D721Med (cell line): ENCODE data around the gene TRPT1.

Experiments used
- DNase-seq: peaks from one replicate; pipeline ENCODE4 v3.0.0; 2011; ENCODE audit warnings: low spot score; ENCODE audit not compliant: insufficient read length
- FAIRE-seq: peaks from 2 replicates; lab custom pipeline; 2011; peaks lifted over from hg19 to GRCh38; lab: Jason Lieb, UNC
- TF ChIP-seq, protein P1 (sequence below): IDR thresholded peaks from 2 replicates; pipeline ENCODE4 v1.5.1; 2012; ENCODE audit warnings: mild to moderate bottlenecking, control low read depth; ENCODE audit not compliant: insufficient read depth; ENCODE audit errors: missing control alignments

Gene TRPT1

DNA sequence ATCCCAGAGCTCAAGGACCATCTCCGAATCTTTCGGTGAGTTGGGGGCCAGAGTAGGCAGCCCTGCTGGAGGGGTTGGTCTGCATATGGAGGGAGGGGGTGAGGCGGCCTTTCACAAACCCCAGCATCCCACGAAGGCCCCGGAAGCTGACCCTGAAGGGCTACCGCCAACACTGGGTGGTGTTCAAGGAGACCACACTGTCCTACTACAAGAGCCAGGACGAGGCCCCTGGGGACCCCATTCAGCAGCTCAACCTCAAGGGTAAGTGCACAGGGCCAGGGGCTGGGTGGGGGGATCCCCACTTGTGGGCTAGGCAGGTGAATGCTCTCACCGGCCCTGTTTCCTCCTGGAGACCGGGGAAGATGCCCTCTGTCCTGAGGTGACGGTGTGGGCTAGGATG is 6.2 kb downstream of the TRPT1 start:
- TF ChIP-seq, protein P1, sequence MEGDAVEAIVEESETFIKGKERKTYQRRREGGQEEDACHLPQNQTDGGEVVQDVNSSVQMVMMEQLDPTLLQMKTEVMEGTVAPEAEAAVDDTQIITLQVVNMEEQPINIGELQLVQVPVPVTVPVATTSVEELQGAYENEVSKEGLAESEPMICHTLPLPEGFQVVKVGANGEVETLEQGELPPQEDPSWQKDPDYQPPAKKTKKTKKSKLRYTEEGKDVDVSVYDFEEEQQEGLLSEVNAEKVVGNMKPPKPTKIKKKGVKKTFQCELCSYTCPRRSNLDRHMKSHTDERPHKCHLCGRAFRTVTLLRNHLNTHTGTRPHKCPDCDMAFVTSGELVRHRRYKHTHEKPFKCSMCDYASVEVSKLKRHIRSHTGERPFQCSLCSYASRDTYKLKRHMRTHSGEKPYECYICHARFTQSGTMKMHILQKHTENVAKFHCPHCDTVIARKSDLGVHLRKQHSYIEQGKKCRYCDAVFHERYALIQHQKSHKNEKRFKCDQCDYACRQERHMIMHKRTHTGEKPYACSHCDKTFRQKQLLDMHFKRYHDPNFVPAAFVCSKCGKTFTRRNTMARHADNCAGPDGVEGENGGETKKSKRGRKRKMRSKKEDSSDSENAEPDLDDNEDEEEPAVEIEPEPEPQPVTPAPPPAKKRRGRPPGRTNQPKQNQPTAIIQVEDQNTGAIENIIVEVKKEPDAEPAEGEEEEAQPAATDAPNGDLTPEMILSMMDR = no peak
- FAIRE-seq = no peak
- no peak for DNase-seq

DNA sequence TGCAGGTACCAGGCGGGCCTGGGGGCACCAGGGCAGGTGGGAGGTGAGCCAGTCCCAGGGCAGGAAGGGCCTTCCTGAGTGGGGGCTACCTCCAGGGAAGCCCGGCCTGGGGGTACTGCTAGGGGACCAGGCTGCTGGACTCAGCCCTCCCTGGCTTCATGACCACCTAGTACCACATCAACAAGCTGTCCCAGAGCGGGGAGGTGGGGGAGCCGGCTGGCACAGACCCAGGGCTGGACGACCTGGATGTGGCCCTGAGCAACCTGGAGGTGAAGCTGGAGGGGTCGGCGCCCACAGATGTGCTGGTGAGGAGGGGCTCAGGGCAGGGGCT is 6.7 kb downstream of the TRPT1 start:
- TF ChIP-seq, protein P1 = no peak
- DNase-seq (no peak), FAIRE-seq (no peak)

DNA sequence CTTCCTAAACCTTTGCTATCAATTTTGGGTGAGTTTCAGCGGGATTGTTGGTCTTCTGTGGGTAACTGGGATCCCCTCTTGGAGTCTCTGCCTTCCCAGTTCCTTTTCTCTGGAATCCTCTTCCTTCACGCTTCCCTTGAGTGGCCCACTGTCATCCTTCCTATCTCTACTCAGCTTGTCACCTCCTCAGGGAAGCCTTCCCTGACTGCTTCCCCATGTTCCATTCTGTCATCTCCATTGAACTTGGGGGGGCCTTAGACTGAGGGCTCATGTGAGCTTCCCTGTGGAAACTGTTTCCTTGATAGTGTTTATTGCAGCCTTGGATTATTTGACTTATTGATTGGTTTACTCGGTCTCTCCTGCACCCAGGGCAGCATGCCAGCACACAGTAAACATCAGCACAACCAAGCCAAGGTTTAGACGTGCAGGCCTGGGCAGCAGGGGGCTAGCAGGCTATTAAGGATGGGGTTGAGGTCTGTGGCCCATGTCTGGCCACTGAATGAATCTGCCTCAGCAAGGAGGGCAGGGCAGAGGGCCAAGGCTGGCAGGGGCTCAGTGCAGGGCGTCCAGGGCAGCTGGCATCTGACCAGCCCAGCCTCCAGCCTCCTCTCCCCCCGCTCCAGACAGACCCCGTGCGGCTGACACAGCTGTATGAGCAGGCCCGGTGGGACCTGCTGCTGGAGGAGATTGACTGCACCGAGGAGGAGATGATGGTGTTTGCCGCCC is 7.2 kb downstream of the TRPT1 start:
- TF ChIP-seq, protein P1 = no peak
- DNase-seq (no peak), FAIRE-seq (no peak)

DNA sequence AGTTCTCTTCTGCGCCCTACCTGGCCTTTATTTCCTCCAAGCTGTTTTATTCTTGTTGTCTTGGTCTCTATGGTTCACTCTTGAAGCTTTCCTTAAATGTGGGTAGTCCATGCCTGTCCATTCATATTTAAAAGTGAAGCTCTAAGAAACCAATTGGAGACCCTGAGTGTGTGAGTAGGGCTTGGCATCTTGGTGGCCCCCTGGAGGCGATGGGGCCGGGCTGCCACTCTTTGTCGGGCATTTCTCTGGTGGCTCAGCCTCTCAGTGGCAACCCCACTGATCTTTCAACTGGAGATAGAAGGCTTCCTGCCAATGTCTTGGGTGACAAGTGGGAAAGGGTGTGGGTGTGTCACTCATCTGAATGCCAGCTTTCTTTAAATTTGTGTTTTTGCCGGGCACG is 9.1 kb downstream of the TRPT1 start:
- TF ChIP-seq, protein P1 = peak; percentile 10
- FAIRE-seq (no peak), DNase-seq (no peak)

DNA sequence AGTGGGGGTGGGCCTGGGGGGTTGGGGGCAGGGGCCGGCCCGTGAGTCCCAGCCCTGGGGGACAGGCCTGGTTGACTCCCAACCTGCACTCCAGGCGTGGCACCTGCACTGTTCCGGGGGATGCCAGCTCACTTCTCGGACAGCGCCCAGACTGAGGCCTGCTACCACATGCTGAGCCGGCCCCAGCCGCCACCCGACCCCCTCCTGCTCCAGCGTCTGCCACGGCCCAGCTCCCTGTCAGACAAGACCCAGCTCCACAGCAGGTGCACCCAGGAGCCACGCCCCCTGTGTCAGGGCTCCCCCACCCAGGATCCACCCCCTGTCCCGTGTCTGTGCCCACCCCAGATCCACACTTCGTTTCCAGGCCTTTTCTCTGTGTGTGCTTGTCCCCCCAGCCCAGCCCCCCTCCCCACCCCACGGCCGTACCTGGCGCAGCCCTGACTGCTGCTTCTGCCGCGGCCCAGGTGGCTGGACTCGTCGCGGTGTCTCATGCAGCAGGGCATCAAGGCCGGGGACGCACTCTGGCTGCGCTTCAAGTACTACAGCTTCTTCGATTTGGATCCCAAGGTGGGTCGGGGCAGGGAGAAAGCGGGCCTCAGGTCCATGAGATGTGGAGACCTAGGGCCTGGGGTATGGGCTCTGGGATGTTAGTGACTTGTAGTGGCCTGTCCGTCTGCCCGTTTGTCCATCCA is 14.7 kb downstream of the TRPT1 start:
- DNase-seq (no peak), FAIRE-seq (no peak)

DNA sequence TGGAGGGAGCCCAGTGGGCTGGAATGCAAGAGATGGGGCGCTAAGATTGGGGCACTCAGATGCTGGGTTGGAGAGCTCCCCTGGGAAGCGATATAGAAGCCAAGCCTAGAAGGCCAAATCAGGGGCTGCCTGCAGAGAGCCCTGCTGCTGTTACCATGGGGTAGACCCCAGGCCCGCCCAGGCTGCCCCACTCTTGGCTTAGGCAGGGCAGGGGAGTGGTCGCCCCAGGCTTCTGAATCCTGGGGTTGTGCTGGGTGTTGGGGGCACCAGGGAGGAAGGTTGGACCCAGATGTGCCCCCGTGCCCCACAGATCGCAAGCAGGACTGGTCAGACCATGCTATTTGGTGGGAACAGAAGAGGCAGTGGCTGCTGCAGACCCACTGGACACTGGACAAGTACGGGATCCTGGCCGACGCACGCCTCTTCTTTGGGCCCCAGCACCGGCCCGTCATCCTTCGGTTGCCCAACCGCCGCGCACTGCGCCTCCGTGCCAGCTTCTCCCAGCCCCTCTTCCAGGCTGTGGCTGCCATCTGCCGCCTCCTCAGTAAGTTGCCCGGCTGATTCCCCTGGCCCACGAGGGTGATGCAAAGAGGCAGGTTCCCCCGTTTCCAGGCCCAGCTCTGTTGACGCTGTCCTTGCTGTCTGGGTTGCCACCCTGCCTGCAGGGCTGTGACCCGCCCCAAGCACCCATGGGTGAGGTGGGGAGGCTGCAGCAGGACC is 15.5 kb downstream of the TRPT1 start:
- TF ChIP-seq, protein P1 = no peak
- no peak for DNase-seq
- FAIRE-seq = no peak

More for the DNA sequence above, 14.7 kb downstream of the TRPT1 start:
- TF ChIP-seq, protein P1 = no peak
